Measurements from ENCODE around the gene NCDN. TPM values are rescaled to one million over a fixed set of nuclear protein-coding genes. Genes with fewer than 3 reads are reported as not detected.
"Not testable (repeated sequence)": the region's sequence is repeated elsewhere in the genome, so short reads cannot be mapped to it uniquely, and the experiment has no call there.

Gene NCDN
- total and polyA plus RNA-seq, 4 donors, result 8.8 to 31.5 (median 14.6) TPM

- Histone ChIP-seq H3K9me3 (ENCODE audit: control insufficient read depth in 4 of 4, insufficient read depth in 3 of 4, low read length in 3 of 4) (no peaks in the 10 kb centered on the region), H3K9ac (ENCODE audit: insufficient read depth in 1 of 2, low read length in 2 of 2) (no peak overlapping the region), H3K4me1 (ENCODE audit: control insufficient read depth in 5 of 5, insufficient read depth in 5 of 5, low read length in 5 of 5) (no peaks in the 10 kb centered on the region), H3K4me3 (no peak overlapping the region), H3K27ac (ENCODE audit: low read depth in 1 of 2, low read length in 1 of 2) (no peak overlapping the region), H3K36me3 (ENCODE audit: control insufficient read depth in 4 of 4, insufficient read depth in 4 of 4, low read length in 4 of 4) (peaks cover 0 to 1% (median 0%) of the 10 kb centered on the region in 4 donors), H3K27me3 (ENCODE audit: control insufficient read depth in 3 of 3, insufficient read depth in 3 of 3, low read length in 2 of 3) (no peaks in the 10 kb centered on the region)
- no peak for TF ChIP-seq CTCF (IDR thresholded peaks at IDR 0.05; ENCODE audit: control extremely low read depth, extremely low read depth)
- 85 to 90% methylated on average over 3 of the region's 3 CpGs for WGBS, 2 donors
- ATAC-seq (ENCODE audit: insufficient read depth, low FRiP score) (no peak), DNase-seq (no peak)
Measured at GRCh38 chr1:35585281-35585680, 27.7 kb downstream of the NCDN start.

- WGBS, 2 donors, result 100% methylated on average over 1 of the region's 1 CpG
- not testable (repeated sequence) for H3K4me3 ChIP-seq; H3K4me1 ChIP-seq (ENCODE audit: control insufficient read depth in 5 of 5, insufficient read depth in 5 of 5, low read length in 5 of 5); H3K36me3 ChIP-seq (ENCODE audit: control insufficient read depth in 4 of 4, insufficient read depth in 4 of 4, low read length in 4 of 4); H3K9ac ChIP-seq (ENCODE audit: insufficient read depth in 1 of 2, low read length in 2 of 2); H3K27ac ChIP-seq (ENCODE audit: low read depth in 1 of 2, low read length in 1 of 2); H3K27me3 ChIP-seq (ENCODE audit: control insufficient read depth in 3 of 3, insufficient read depth in 3 of 3, low read length in 2 of 3); DNase-seq; ATAC-seq (ENCODE audit: insufficient read depth, low FRiP score); H3K9me3 ChIP-seq (ENCODE audit: control insufficient read depth in 4 of 4, insufficient read depth in 3 of 4, low read length in 3 of 4)
Measured at GRCh38 chr1:35585805-35586204, 28.2 kb downstream of the NCDN start.

- Histone ChIP-seq H3K27me3 (ENCODE audit: control insufficient read depth in 3 of 3, insufficient read depth in 3 of 3, low read length in 2 of 3) (no peaks in the 10 kb centered on the region), H3K9ac (ENCODE audit: insufficient read depth in 1 of 2, low read length in 2 of 2) (no peak overlapping the region), H3K27ac (ENCODE audit: low read depth in 1 of 2, low read length in 1 of 2) (no peak overlapping the region), H3K36me3 (ENCODE audit: control insufficient read depth in 4 of 4, insufficient read depth in 4 of 4, low read length in 4 of 4) (peaks cover 0 to 5% (median 1%) of the 10 kb centered on the region in 4 donors), H3K4me1 (ENCODE audit: control insufficient read depth in 5 of 5, insufficient read depth in 5 of 5, low read length in 5 of 5) (no peaks in the 10 kb centered on the region), H3K4me3 (no peak overlapping the region), H3K9me3 (ENCODE audit: control insufficient read depth in 4 of 4, insufficient read depth in 3 of 4, low read length in 3 of 4) (no peaks in the 10 kb centered on the region)
- ATAC-seq (ENCODE audit: insufficient read depth, low FRiP score) (no peak), DNase-seq (no peak)
- WGBS, 2 donors, result 93 to 95% methylated on average over 7 of the region's 7 CpGs
- no peak for TF ChIP-seq CTCF (IDR thresholded peaks at IDR 0.05; ENCODE audit: control extremely low read depth, extremely low read depth)
Measured at GRCh38 chr1:35586808-35587207, 29.2 kb downstream of the NCDN start.

- peaks cover 0 to 5% (median 1%) of the 10 kb centered on the region in 4 donors for H3K36me3 ChIP-seq (ENCODE audit: control insufficient read depth in 4 of 4, insufficient read depth in 4 of 4, low read length in 4 of 4)
- H3K4me3 ChIP-seq, result no peak overlapping the region
- WGBS, 2 donors, result 90 to 92% methylated on average over 6 of the region's 6 CpGs
- no peaks in the 10 kb centered on the region for H3K4me1 ChIP-seq (ENCODE audit: control insufficient read depth in 5 of 5, insufficient read depth in 5 of 5, low read length in 5 of 5)
- H3K9ac ChIP-seq (ENCODE audit: insufficient read depth in 1 of 2, low read length in 2 of 2), result no peak overlapping the region
- H3K27me3 ChIP-seq (ENCODE audit: control insufficient read depth in 3 of 3, insufficient read depth in 3 of 3, low read length in 2 of 3), result no peaks in the 10 kb centered on the region
- H3K9me3 ChIP-seq (ENCODE audit: control insufficient read depth in 4 of 4, insufficient read depth in 3 of 4, low read length in 3 of 4), result no peaks in the 10 kb centered on the region
- no peak for TF ChIP-seq CTCF (IDR thresholded peaks at IDR 0.05; ENCODE audit: control extremely low read depth, extremely low read depth)
- DNase-seq (no peak), ATAC-seq (ENCODE audit: insufficient read depth, low FRiP score) (no peak)
- H3K27ac ChIP-seq (ENCODE audit: low read depth in 1 of 2, low read length in 1 of 2), result no peak overlapping the region
Measured at GRCh38 chr1:35587736-35588135, 30.1 kb downstream of the NCDN start.

Measured in lung (tissue), 12 donors.